Sigmoid colon (tissue), 4 donors: ENCODE results near the gene CSNK1D.
"Not testable (repeated sequence)": the region's sequence is repeated elsewhere in the genome, so short reads cannot be mapped to it uniquely, and the experiment has no call there.

ENCODE experiments used
- CTCF ChIP-seq, 4 experiments: fragments of 450-650 bp in 3 of 4; fragments of 200-600 bp in 1 of 4; IDR thresholded peaks; one replicate each; pipeline ENCODE4 v1.5.1; 2016 to 2019; ENCODE audit warnings: antibody characterized with exemption in 4 of 4, mild to moderate bottlenecking in 3 of 4, moderate library complexity in 2 of 4
- POLR2A ChIP-seq, 2 donors: fragments of 450-650 bp; IDR thresholded peaks; one replicate each; pipeline ENCODE4 v1.6.1; 2016; ENCODE audit warnings: antibody characterized with exemption in 2 of 2, mild to moderate bottlenecking in 2 of 2, moderate library complexity in 2 of 2
- POLR2AphosphoS5 ChIP-seq, 4 donors: sonication (generic); formaldehyde crosslinking; IDR thresholded peaks; one replicate each; pipeline ENCODE4 v1.6.1; 2017; ENCODE audit warnings: antibody characterized with exemption in 4 of 4

GRCh38 chr17:82210655-82211054 lies 62.8 kb downstream of the CSNK1D start:
- TF ChIP-seq CTCF, POLR2A, POLR2AphosphoS5 (IDR thresholded peaks at IDR 0.05): not testable (repeated sequence)
